Measurements from ENCODE around the gene PCGF2.
"Not testable (repeated sequence)": the region's sequence is repeated elsewhere in the genome, so short reads cannot be mapped to it uniquely, and the experiment has no call there.

PCGF2 gene

DNA sequence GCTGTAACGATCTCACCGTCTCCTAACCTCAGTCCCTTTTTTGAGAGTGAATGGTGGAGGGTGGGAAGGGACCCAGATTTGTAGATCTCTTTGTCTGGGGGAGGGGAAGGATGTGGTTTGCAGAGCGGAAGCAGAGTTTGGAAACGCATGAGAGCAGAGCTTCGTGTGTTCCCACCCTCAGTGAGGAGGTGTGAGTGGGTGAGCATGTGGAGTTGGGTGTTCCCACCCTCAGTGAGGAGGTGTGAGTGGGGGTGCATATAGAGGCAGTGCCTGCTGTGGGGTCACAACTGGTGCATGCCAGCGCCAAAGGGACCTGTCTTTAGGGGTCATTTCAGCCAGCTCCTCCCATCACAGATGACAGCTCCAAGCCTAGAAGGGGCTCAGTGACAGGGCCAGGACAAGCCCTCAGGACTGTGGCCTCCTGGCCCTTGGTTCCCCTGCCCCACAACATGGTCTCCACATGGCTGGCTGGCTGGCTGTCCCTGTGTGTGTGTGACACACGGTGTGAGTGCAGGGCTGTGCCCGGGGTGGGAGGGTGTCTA is 19.8 kb downstream of the PCGF2 start:
- DNase-seq (ENCODE audit: low spot score) = no peak
- in situ Hi-C loops (cut with MboI; ENCODE audit: low pct_unique_long_range_greater_than_20kb, low sequenced_read_pairs, unreplicated experiment) = no loop called here
- TF ChIP-seq CTCF (IDR thresholded peaks at IDR 0.05; ENCODE audit: extremely low read depth, insufficient read depth, missing control alignments) = no peak

- in situ Hi-C loops (cut with MboI; ENCODE audit: low pct_unique_long_range_greater_than_20kb, low sequenced_read_pairs, unreplicated experiment) = no loop called here
- DNase-seq (ENCODE audit: low spot score) = no peak
- TF ChIP-seq CTCF (IDR thresholded peaks at IDR 0.05; ENCODE audit: extremely low read depth, insufficient read depth, missing control alignments) = no peak
These were observed 20.4 kb downstream of the PCGF2 start for GRCh38 chr17:38727736-38728135.

GRCh38 chr17:38726145-38726544 is 22.0 kb downstream of the PCGF2 start:
- in situ Hi-C loops (cut with MboI; ENCODE audit: low pct_unique_long_range_greater_than_20kb, low sequenced_read_pairs, unreplicated experiment); DNase-seq (ENCODE audit: low spot score): not testable (repeated sequence)

DNA sequence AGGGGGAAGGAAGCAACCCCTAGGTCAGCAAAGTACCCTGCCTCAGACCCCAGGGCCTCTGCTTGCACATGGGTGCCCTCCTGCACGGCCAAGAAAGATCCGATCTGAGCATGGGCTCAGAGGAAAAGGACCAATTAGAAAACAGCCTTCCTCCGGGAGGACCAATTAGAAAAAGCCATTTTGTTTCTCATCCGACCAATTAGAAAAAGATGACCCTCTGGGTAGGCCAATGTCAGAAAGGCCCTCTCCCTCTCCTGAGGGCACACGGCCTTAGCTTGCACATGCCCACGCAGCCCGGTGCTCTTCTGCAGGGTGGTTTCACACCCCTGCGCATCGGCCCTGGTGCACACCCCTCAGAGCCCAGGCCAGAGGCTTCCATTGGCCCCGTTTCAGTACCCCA is 23.1 kb downstream of the PCGF2 start:
- TF ChIP-seq CTCF (IDR thresholded peaks at IDR 0.05; ENCODE audit: extremely low read depth, insufficient read depth, missing control alignments) = no peak
- in situ Hi-C loops (cut with MboI; ENCODE audit: low pct_unique_long_range_greater_than_20kb, low sequenced_read_pairs, unreplicated experiment) = no loop called here
- no peak for DNase-seq (ENCODE audit: low spot score)

- no peak for DNase-seq (ENCODE audit: low spot score)
- no peak for TF ChIP-seq CTCF (IDR thresholded peaks at IDR 0.05; ENCODE audit: extremely low read depth, insufficient read depth, missing control alignments)
- in situ Hi-C loops (cut with MboI; ENCODE audit: low pct_unique_long_range_greater_than_20kb, low sequenced_read_pairs, unreplicated experiment) = no loop called here
These were observed 23.7 kb downstream of the PCGF2 start for GRCh38 chr17:38724337-38724988.

DNA sequence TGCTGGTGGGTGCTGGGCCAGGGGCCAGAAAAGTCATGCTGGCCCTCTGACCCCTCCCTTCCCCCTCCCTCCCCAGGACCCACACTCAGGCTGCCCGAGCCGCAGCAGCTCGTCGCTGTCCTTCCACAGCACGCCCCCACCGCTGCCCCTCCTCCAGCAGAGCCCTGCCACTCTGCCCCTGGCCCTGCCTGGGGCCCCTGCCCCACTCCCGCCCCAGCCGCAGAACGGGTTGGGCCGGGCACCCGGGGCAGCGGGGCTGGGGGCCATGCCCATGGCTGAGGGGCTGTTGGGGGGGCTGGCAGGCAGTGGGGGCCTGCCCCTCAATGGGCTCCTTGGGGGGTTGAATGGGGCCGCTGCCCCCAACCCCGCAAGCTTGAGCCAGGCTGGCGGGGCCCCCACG is 26.3 kb downstream of the PCGF2 start:
- no peak for DNase-seq (ENCODE audit: low spot score)
- in situ Hi-C loops (cut with MboI; ENCODE audit: low pct_unique_long_range_greater_than_20kb, low sequenced_read_pairs, unreplicated experiment) = no loop called here
- TF ChIP-seq CTCF (IDR thresholded peaks at IDR 0.05; ENCODE audit: extremely low read depth, insufficient read depth, missing control alignments) = no peak

GRCh38 chr17:38720941-38721340 is 27.2 kb downstream of the PCGF2 start:
- no peak for DNase-seq (ENCODE audit: low spot score)
- TF ChIP-seq CTCF (IDR thresholded peaks at IDR 0.05; ENCODE audit: extremely low read depth, insufficient read depth, missing control alignments) = no peak
- in situ Hi-C loops (cut with MboI; ENCODE audit: low pct_unique_long_range_greater_than_20kb, low sequenced_read_pairs, unreplicated experiment) = no loop called here
